C4-2B (cell line): ENCODE measurements around the gene PCDHGA1.
"Not testable (repeated sequence)": the region's sequence is repeated elsewhere in the genome, so short reads cannot be mapped to it uniquely, and the experiment has no call there.

Experiments used
- H3K27ac ChIP-seq: fragments of 450-650 bp; 2 replicates; pipeline ENCODE4 v1.5.1; 2017
- ZFX ChIP-seq: fragments of 450-650 bp; IDR thresholded peaks from 2 replicates; pipeline ENCODE4 v1.6.1; 2017
- TF ChIP-seq, protein P1 (sequence below): fragments of 450-650 bp; conservative IDR thresholded peaks from 2 replicates; pipeline ENCODE4 v1.5.1; 2017; ENCODE audit warnings: mild to moderate bottlenecking

Gene PCDHGA1

DNA sequence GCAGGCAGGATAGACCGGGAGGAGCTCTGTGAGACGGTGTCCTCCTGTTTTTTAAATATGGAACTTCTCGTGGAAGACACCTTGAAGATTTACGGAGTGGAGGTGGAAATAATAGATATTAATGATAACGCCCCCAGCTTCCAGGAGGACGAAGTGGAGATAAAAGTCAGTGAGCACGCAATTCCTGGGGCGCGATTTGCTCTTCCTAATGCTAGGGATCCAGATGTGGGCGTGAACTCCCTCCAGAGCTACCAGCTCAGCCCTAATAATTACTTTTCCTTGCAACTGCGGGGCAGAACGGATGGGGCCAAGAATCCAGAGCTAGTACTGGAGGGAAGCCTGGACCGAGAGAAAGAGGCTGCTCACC, 91.2 kb downstream of the PCDHGA1 start:
- no peak for TF ChIP-seq ZFX
- no peak overlapping the region for H3K27ac ChIP-seq

DNA sequence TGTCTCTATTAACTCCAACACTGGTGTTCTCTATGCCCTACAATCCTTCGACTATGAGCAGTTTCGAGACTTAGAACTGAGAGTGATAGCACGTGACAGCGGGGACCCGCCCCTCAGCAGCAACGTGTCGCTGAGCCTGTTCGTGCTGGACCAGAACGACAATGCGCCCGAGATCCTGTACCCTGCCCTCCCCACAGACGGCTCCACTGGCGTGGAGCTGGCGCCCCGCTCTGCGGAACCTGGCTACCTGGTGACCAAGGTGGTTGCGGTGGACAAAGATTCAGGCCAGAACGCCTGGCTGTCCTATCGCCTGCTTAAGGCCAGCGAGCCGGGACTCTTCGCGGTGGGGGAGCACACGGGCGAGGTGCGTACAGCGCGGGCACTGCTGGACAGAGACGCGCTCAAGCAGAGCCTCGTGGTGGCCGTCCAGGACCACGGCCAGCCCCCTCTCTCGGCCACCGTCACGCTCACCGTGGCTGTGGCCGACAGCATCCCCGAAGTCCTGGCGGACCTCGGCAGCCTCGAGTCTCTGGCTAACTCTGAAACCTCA, 92.5 kb downstream of the PCDHGA1 start:
- TF ChIP-seq, protein P1, sequence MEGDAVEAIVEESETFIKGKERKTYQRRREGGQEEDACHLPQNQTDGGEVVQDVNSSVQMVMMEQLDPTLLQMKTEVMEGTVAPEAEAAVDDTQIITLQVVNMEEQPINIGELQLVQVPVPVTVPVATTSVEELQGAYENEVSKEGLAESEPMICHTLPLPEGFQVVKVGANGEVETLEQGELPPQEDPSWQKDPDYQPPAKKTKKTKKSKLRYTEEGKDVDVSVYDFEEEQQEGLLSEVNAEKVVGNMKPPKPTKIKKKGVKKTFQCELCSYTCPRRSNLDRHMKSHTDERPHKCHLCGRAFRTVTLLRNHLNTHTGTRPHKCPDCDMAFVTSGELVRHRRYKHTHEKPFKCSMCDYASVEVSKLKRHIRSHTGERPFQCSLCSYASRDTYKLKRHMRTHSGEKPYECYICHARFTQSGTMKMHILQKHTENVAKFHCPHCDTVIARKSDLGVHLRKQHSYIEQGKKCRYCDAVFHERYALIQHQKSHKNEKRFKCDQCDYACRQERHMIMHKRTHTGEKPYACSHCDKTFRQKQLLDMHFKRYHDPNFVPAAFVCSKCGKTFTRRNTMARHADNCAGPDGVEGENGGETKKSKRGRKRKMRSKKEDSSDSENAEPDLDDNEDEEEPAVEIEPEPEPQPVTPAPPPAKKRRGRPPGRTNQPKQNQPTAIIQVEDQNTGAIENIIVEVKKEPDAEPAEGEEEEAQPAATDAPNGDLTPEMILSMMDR, result no peak
- TF ChIP-seq ZFX, result no peak
- H3K27ac ChIP-seq, result no peak overlapping the region

DNA sequence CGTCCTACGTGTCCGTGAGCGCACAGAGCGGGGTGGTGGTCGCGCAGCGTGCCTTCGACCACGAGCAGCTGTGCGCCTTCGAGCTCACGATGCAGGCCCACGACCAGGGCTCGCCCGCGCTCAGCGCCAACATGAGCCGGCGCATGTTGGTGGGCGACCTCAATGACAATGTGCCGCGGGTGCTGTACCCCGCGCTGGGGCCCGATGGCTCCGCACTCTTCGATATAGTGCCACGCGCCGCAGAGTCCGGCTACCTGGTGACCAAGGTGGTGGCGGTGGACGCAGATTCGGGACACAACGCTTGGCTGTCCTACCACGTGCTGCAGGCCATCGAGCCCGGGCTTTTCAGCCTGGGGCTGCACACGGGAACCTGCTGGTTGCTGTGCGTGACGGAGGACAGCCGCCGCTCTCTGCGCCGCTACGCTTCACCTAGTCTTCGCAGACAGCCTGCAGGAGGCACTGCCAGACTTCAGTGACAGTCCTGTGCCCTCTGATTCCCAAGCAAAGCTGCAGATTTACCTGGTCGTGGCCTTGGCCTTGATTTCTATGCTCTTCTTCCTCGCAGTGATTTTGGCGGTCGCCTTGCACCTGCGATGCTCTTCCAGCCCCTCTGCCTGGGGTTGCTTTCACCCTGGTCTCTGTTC, 97.6 kb downstream of the PCDHGA1 start:
- H3K27ac ChIP-seq, result no peak overlapping the region
- no peak for TF ChIP-seq ZFX
- TF ChIP-seq, protein P1, result 0 out of 2 replicates have a peak, but pooled peaks have one; percentile 8

DNA sequence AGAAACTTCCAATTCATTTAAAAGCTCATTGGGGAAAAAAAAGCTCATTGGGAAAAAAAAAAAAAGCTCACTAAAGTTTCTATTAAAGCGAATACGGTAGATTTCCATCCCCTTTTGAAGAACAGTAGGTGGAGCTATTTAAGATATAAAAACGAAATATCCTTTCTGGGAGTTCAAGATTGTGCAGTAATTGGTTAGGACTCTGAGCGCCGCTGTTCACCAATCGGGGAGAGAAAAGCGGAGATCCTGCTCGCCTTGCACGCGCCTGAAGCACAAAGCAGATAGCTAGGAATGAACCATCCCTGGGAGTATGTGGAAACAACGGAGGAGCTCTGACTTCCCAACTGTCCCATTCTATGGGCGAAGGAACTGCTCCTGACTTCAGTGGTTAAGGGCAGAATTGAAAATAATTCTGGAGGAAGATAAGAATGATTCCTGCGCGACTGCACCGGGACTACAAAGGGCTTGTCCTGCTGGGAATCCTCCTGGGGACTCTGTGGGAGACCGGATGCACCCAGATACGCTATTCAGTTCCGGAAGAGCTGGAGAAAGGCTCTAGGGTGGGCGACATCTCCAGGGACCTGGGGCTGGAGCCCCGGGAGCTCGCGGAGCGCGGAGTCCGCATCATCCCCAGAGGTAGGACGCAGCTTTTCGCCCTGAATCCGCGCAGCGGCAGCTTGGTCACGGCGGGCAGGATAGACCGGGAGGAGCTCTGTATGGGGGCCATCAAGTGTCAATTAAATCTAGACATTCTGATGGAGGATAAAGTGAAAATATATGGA, 100.2 kb downstream of the PCDHGA1 start, which contains the start of gene PCDHGA12:
PCDHGA12 (plus strand) TSS at position 176 of the 782 bp plus-strand sequence; CDS start at position 429, 253 bp downstream.
- H3K27ac ChIP-seq, result no peak within 1 kb of the TSS
- TF ChIP-seq, protein P1, result peak; percentile 86
- TF ChIP-seq ZFX, result no peak

DNA sequence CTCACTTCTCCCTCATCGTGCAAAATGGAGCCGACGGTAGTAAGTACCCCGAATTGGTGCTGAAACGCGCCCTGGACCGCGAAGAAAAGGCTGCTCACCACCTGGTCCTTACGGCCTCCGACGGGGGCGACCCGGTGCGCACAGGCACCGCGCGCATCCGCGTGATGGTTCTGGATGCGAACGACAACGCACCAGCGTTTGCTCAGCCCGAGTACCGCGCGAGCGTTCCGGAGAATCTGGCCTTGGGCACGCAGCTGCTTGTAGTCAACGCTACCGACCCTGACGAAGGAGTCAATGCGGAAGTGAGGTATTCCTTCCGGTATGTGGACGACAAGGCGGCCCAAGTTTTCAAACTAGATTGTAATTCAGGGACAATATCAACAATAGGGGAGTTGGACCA, 101.0 kb downstream of the PCDHGA1 start:
- TF ChIP-seq, protein P1, result no peak
- TF ChIP-seq ZFX, result no peak
- H3K27ac ChIP-seq, result no peak overlapping the region

DNA sequence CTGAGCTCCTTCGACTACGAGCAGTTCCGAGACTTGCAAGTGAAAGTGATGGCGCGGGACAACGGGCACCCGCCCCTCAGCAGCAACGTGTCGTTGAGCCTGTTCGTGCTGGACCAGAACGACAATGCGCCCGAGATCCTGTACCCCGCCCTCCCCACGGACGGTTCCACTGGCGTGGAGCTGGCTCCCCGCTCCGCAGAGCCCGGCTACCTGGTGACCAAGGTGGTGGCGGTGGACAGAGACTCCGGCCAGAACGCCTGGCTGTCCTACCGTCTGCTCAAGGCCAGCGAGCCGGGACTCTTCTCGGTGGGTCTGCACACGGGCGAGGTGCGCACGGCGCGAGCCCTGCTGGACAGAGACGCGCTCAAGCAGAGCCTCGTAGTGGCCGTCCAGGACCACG, 102.0 kb downstream of the PCDHGA1 start:
- H3K27ac ChIP-seq, result not testable (repeated sequence)

DNA sequence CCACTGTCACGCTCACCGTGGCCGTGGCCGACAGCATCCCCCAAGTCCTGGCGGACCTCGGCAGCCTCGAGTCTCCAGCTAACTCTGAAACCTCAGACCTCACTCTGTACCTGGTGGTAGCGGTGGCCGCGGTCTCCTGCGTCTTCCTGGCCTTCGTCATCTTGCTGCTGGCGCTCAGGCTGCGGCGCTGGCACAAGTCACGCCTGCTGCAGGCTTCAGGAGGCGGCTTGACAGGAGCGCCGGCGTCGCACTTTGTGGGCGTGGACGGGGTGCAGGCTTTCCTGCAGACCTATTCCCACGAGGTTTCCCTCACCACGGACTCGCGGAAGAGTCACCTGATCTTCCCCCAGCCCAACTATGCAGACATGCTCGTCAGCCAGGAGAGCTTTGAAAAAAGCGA, 102.4 kb downstream of the PCDHGA1 start:
- not testable (repeated sequence) for H3K27ac ChIP-seq

DNA sequence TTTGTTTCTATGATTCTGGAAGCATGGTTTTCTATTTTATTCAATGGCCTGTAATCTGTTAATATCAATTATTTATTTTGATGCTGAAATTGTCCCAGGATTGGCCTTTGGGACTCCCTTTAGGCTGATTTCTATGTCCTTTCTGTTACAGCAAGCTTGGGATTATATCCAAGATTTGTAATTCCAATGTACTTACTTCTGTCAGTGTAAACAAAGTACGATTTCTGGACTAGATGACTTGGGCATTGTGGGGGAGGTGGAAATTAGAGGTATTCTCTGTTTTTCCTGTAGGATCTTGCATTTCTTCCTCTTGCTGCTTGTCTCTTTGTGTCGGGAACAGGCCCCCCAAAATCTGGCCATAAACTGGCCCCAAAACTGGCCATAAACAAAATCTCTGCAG, 103.7 kb downstream of the PCDHGA1 start:
- H3K27ac ChIP-seq, result no peak overlapping the region
- TF ChIP-seq, protein P1, result no peak
- TF ChIP-seq ZFX, result no peak

DNA sequence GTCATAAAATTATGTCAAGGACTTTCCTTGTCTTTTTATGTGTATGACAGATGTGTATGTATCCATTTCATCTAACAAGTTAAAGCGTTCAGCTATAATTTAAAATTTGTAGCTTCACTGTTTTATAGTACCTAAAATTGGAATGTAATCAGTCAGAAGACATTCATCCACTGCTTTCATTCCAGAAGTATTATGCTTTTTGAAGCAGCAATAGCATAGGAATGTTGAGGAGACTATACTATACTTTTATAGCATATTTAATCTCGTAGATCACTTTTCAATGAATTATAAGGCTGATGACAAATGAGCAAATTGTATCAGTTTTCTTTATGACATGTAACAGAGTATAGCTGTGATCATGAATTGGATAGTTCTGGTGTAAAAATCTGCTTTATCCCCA, 106.9 kb downstream of the PCDHGA1 start:
- H3K27ac ChIP-seq, result no peak overlapping the region
- TF ChIP-seq, protein P1, result no peak
- TF ChIP-seq ZFX, result no peak
